Measurements from ENCODE around the gene GRAMD1A. TPM values are rescaled to one million over a fixed set of nuclear protein-coding genes. Genes with fewer than 3 reads are reported as not detected.
A peak's percentile ranks its signal among the peaks of the same experiment; 100 is the strongest.

The GRAMD1A gene
- polyA plus RNA-seq, 3 donors from 2014 or later: 6.7 to 19.1 (median 7.8) TPM

GRCh38 chr19:35033067-35034004, 33.2 kb downstream of the GRAMD1A start:
- peaks cover 4 to 19% of the 10 kb centered on the region in 2 donors for H3K4me1 Mint-ChIP-seq
- DNase-seq: no peak
- H3K27ac Mint-ChIP-seq: peak overlapping the region in 1 of 6 donors; percentile 40
- peaks cover 0 to 4% (median 2%) of the 10 kb centered on the region in 3 donors for H3K36me3 Mint-ChIP-seq
- H3K4me3 Mint-ChIP-seq: peak overlapping the region in 1 of 5 donors; percentile 5
- H3K27me3 Mint-ChIP-seq (ENCODE audit: low read depth in 3 of 3): peaks cover 3 to 17% (median 4%) of the 10 kb centered on the region in 3 donors
- H3K9me3 Mint-ChIP-seq: no peaks in the 10 kb centered on the region

- DNase-seq: no peak
- Mint-ChIP-seq H3K36me3 (peaks cover 0 to 4% (median 0%) of the 10 kb centered on the region in 3 donors), H3K4me1 (peaks cover 0 to 18% of the 10 kb centered on the region in 2 donors), H3K27ac (no peak overlapping the region), H3K9me3 (no peaks in the 10 kb centered on the region), H3K27me3 (ENCODE audit: low read depth in 3 of 3) (peaks cover 3 to 20% (median 4%) of the 10 kb centered on the region in 3 donors), H3K4me3 (no peak overlapping the region)
These were observed 33.9 kb downstream of the GRAMD1A start for GRCh38 chr19:35034005-35034502.

GRCh38 chr19:35034588-35035382, 34.7 kb downstream of the GRAMD1A start:
- H3K27ac Mint-ChIP-seq: no peak overlapping the region
- peaks cover 0 to 4% (median 0%) of the 10 kb centered on the region in 3 donors for H3K36me3 Mint-ChIP-seq
- no peak for DNase-seq
- peaks cover 0 to 14% of the 10 kb centered on the region in 2 donors for H3K4me1 Mint-ChIP-seq
- H3K27me3 Mint-ChIP-seq (ENCODE audit: low read depth in 3 of 3): peaks cover 3 to 20% (median 4%) of the 10 kb centered on the region in 3 donors
- no peaks in the 10 kb centered on the region for H3K9me3 Mint-ChIP-seq
- no peak overlapping the region for H3K4me3 Mint-ChIP-seq

GRCh38 chr19:35037716-35038622, 37.8 kb downstream of the GRAMD1A start:
- Mint-ChIP-seq H3K4me1 (peaks cover 12 to 21% of the 10 kb centered on the region in 2 donors), H3K27me3 (ENCODE audit: low read depth in 3 of 3) (peaks cover 0 to 12% (median 8%) of the 10 kb centered on the region in 3 donors), H3K36me3 (no peaks in the 10 kb centered on the region), H3K27ac (no peak overlapping the region), H3K9me3 (no peaks in the 10 kb centered on the region), H3K4me3 (no peak overlapping the region)
- DNase-seq: no peak

- no peaks in the 10 kb centered on the region for H3K36me3 Mint-ChIP-seq
- H3K4me1 Mint-ChIP-seq: peaks cover 12 to 21% of the 10 kb centered on the region in 2 donors
- DNase-seq: no peak
- H3K27me3 Mint-ChIP-seq (ENCODE audit: low read depth in 3 of 3): peaks cover 1 to 8% (median 8%) of the 10 kb centered on the region in 3 donors
- H3K4me3 Mint-ChIP-seq: peak overlapping the region in 2 of 5 donors; percentile 29 to 46
- no peaks in the 10 kb centered on the region for H3K9me3 Mint-ChIP-seq
- peak overlapping the region in 2 of 6 donors; percentile 10 to 58 for H3K27ac Mint-ChIP-seq
These were observed 38.7 kb downstream of the GRAMD1A start for GRCh38 chr19:35038623-35039512.

GRCh38 chr19:35039881-35040825, 40.0 kb downstream of the GRAMD1A start:
- Mint-ChIP-seq H3K27me3 (ENCODE audit: low read depth in 3 of 3) (peaks cover 5 to 16% (median 13%) of the 10 kb centered on the region in 3 donors), H3K36me3 (no peaks in the 10 kb centered on the region), H3K4me3 (peak overlapping the region; percentile 77 to 81 (median 80)), H3K4me1 (peaks cover 12 to 26% of the 10 kb centered on the region in 2 donors), H3K9me3 (no peaks in the 10 kb centered on the region), H3K27ac (peak overlapping the region in 5 of 6 donors; percentile 47 to 89 (median 58))
- DNase-seq: no peak

GRCh38 chr19:35040826-35041547, 40.9 kb downstream of the GRAMD1A start:
- peaks cover 12 to 26% of the 10 kb centered on the region in 2 donors for H3K4me1 Mint-ChIP-seq
- no peaks in the 10 kb centered on the region for H3K36me3 Mint-ChIP-seq
- H3K27ac Mint-ChIP-seq: peak overlapping the region in 4 of 6 donors; percentile 47 to 89 (median 54)
- no peaks in the 10 kb centered on the region for H3K9me3 Mint-ChIP-seq
- peaks cover 5 to 16% (median 14%) of the 10 kb centered on the region in 3 donors for H3K27me3 Mint-ChIP-seq (ENCODE audit: low read depth in 3 of 3)
- DNase-seq: peak; percentile 61 to 67 (median 63)
- peak overlapping the region; percentile 77 to 81 (median 80) for H3K4me3 Mint-ChIP-seq

GRCh38 chr19:35041548-35042055, 41.5 kb downstream of the GRAMD1A start, which contains the start of gene HPN:
Gene HPN (plus strand): TSS chr19:35041721. CDS start chr19:35042507, 786 bp downstream.
- Mint-ChIP-seq H3K4me1 (peaks cover 12 to 26% of the 10 kb centered on the region in 2 donors), H3K27me3 (ENCODE audit: low read depth in 3 of 3) (peaks cover 5 to 16% (median 14%) of the 10 kb centered on the region in 3 donors), H3K9me3 (no peaks in the 10 kb centered on the region), H3K4me3 (peak within 1 kb of the TSS; percentile 77 to 81 (median 80)), H3K36me3 (no peaks in the 10 kb centered on the region), H3K27ac (peak within 1 kb of the TSS in 4 of 6 donors; percentile 47 to 89 (median 54))
- DNase-seq: no peak

- Mint-ChIP-seq H3K27me3 (ENCODE audit: low read depth in 3 of 3) (peaks cover 5 to 16% (median 15%) of the 10 kb centered on the region in 3 donors), H3K4me3 (peak overlapping the region in 2 of 5 donors; percentile 10 to 53), H3K9me3 (no peaks in the 10 kb centered on the region), H3K4me1 (peaks cover 12 to 26% of the 10 kb centered on the region in 2 donors), H3K36me3 (no peaks in the 10 kb centered on the region), H3K27ac (peak overlapping the region in 1 of 6 donors; percentile 28)
- no peak for DNase-seq
These were observed 42.1 kb downstream of the GRAMD1A start for GRCh38 chr19:35042056-35042730.
